GM21360 (cell line): Measurements from ENCODE around the gene UHRF1.
"Not testable (repeated sequence)": the region's sequence is repeated elsewhere in the genome, so short reads cannot be mapped to it uniquely, and the experiment has no call there.

Experiments
- ATAC-seq: cut with Tn5 transposase; IDR thresholded peaks from one replicate; pipeline ENCODE4 v1.9.1; 2021; ENCODE audit warnings: mild to moderate bottlenecking, moderate library complexity; ENCODE audit not compliant: unreplicated experiment

The UHRF1 gene

DNA sequence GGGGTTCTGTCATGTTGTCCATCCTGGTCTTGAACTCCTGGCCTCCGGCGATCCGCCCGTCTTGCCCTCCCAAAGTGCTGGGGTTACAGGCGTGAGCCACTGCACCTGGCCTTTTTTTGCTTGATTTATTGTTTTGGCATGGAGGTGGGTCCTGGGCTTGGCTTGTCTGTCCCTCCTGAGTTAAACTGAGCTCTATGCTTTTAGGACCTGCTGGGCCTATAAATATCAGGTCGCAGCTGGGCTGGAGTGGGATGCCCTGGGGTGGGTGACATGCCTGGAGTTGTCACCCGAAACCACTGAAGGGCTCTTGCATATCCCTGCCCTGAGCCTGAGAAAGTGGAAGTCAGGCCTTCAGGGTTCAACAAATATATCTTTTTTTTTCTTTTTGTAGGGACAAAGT lies 12.2 kb upstream of the UHRF1 start:
- no peak for ATAC-seq

DNA sequence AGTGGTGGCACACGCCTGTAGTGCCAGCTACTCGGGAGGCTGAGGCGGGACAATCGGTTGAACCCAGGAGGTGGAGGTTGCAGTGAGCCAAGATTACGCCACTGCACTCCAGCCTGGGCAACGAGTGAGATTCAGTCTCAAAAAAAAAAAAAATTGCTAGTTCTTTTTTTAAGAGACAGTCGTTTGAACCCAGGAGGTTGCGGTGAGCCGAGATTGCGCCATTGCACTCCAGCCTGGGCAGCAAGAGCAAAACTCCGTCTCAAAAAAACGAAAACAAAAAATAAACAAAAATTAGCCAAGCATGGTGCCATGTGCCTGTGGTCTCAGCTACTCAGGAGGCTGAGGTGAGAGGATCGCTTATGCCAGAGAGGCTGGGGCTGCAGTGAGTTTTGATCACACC lies 8.4 kb upstream of the UHRF1 start:
- ATAC-seq: not testable (repeated sequence)

DNA sequence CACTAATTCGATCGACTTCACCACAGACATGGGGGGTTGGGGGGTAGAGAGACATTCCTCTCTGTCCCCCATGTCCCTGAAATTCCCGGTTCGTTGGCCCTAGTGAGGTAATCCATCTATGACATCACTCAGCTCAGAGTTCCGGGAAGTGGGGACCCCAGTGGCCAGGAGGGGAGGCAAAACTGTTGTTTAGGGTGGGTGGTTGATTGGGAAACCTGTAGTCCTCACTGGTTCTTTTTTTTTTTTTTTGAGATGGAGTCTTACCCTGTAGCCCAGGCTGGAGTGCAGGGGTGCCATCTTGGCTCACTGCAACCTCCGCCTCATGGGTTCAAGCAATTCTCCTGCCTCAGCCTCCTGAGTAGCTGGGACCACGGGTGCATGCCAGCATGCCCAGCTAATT lies 6.5 kb upstream of the UHRF1 start, which contains the start of gene ARRDC5:
Gene ARRDC5, minus strand, starts transcription at position 101 of the 400 bp plus-strand sequence. Its CDS starts 71 bp downstream, at position 30.
- ATAC-seq: no peak

DNA sequence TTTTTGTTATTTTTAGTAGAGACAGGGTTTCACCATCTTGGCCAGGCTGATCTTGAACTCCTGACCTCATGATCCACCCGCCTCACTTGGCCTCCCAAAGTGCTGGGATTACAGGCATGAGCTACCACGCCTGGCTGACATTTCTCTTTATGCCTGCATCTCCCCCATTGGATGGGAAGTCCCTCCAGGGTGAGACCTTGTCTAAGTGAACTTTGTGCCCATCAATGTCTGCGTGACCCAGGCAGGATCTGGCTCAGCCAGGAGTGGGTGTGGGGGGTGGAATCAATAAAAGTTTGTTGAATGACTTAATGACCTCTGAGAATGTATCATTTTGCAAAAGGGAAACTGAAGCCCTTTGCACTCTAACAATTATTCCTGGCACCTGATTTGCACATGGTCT lies 4.8 kb upstream of the UHRF1 start:
- no peak for ATAC-seq

DNA sequence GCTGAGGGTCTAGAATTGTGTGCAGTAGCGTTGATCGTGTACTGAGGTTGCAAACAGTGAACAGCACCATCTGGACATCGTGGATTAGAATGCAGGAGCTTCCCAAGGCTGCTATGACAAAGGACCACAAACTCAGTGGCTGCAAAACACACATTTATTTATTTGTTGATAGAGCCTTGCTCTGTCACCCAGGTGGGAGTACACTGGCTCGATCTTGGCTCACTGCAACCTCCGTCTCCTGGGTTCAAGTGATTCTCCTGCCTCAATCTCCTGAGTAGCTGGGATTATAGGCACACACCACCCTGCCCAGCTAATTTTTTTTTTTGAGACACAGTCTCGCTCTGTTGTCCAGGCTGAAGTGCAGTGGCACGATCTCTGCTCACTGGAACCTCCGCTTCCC lies 2.3 kb upstream of the UHRF1 start:
- no peak for ATAC-seq

DNA sequence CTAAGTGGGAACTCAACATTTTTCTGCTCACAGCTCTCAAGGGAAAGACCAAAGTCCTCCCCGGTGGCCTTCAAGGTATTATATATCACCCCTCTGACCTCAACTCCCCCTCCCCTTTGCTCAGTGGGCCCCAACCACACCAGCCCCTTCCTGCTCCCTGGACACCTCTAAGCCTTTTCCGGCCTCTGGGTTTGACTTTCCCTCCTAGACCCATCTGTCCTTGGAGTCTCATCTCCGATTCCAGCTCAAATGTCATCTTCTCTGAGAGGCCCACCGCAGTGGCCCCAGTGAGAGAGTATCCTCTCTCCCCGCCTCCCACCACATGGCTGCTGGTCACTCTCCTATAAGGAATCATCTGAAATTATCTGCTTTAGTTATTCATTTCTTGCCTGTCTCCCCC lies 941 bp upstream of the UHRF1 start:
- no peak for ATAC-seq

DNA sequence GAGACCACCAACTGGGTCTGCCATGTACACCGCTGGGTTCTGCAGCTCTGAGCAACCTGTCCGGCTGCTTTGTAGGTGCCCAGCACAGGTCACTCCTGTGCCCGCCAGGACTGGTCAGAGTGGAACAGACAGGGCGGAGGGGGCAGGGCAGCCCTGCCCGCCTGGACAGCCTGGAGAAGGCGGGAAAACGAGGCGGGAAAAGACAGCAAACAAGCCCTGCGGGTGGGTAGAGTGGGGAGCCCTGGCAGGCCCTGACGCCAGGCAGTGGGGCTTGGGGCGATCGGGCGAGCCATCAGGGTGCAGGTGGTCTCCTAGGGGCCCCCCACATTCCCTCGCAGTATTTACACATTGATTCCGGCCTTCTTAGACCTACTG lies 533 bp upstream of the UHRF1 start:
- ATAC-seq: no peak

DNA sequence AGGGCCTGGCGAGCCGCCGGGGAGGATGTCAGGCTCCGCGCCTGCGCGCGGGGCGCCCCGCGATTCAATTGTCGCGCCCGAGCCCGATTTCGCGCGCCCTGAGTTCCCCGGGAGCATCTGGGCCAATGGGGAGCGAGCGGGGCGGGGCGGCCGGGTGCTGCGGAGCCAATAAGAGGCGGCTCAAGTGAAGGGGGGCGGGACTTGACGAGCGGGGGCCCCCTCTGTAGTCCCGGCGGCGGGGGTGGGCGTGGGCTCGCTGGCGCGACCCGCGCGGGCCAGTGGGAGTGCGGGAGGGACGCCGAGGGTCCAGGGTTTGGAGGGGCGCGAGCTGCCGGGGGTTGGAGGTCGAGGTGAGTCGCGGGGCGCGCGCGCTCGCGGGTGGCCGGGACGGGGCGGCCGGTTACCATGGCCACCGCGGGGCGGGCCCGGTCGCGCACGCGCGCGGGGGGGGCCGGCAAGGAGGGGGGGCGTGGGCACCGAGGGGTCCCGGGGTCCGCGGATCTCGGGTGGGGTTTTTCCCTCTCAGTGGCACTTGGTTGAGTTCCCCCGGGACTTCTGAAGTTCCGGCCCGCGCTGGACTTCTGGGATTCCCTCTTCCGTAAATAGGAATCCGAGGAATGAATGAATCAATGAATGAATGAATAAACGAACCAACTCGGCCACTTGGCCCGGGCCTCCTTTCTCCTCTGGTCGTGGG lies 744 bp downstream of the UHRF1 start:
- ATAC-seq: peak; percentile 71

DNA sequence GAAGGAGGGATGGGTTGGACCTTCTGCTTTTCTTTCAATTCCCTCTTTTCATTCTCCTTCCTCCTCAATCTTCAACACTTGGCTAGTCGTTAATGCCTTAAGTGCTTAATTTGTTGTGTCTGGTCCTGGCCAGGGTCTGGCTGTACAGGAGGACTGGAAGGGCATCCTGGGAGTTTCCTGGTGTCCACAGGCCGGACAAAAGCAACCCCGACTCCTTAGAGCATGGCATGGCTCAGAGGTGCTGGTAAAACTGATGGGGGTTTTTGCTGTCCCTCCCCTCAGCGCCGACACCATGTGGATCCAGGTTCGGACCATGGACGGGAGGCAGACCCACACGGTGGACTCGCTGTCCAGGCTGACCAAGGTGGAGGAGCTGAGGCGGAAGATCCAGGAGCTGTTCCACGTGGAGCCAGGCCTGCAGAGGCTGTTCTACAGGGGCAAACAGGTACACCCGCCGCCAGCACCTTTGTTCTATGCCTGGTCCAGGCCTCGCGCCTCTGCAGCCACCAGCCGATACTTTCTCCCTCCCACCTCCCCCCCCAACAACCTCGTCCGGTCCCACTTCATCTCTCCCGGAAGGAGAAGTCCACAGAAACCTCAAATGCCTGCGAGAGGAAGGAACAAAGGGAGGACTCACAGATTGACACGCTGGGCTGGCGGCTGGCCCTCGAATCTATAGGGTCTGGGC lies 1.4 kb downstream of the UHRF1 start:
- ATAC-seq: no peak

DNA sequence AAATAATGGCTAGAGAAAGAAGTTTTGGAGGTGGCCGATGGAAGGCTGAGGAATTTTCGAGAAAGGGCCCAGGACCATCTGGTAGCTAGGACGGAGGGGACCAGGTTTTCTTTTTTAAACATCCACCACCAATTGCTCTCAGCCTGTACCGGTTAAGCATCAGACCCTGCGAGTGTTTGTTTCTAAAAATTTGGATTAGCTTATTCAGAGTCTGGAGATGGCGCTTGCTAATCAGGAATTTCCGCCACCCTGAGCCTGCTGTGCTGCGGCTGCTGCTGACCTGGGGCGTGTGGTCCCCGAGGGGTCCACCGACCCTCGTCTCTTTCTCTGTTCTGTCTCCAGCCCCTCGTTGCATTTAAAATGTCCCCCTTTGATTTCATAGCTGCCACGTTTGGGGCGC lies 2.0 kb downstream of the UHRF1 start:
- ATAC-seq: no peak

DNA sequence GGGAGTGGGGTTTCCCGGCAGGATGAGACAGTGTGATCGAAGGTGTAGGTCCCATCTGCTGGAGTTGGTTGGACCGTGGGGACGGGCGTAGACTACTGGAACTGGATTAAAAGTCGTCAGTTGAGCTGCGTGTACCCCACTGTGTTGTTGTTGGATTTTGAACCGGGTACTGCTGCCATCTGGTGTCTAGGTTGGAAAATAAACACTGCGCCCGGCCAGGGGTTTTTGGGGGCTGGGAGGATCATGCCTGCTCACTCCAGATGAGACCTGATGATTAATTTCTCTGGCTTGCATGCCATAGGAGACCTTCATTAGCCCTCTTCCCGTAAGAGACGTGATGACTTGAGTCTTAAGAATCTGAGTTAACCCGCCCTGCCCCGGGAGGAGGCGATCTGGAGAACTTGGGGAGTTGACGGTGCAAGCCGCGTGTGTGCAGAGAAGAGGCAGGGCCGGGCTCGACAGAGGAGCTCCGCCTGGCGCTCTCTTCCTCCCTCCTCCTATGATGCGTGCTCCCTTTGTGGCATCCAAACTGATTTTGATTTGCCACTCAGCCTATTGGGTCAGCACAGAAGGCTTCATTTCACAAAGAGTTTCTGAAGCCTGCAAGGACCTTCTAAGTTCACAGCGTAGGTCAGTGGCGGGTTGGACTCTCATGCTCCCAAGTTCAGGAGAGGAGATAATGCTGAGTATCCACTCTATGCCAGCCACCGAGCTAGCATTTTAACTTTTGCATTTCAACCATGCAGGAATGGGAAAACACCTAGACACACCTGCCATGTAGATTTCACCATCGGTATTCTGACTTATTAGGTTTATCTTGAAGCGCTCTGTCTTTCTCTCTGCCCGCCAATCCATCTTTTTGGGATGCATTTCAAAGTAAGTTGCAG lies 2.7 kb downstream of the UHRF1 start:
- no peak for ATAC-seq

DNA sequence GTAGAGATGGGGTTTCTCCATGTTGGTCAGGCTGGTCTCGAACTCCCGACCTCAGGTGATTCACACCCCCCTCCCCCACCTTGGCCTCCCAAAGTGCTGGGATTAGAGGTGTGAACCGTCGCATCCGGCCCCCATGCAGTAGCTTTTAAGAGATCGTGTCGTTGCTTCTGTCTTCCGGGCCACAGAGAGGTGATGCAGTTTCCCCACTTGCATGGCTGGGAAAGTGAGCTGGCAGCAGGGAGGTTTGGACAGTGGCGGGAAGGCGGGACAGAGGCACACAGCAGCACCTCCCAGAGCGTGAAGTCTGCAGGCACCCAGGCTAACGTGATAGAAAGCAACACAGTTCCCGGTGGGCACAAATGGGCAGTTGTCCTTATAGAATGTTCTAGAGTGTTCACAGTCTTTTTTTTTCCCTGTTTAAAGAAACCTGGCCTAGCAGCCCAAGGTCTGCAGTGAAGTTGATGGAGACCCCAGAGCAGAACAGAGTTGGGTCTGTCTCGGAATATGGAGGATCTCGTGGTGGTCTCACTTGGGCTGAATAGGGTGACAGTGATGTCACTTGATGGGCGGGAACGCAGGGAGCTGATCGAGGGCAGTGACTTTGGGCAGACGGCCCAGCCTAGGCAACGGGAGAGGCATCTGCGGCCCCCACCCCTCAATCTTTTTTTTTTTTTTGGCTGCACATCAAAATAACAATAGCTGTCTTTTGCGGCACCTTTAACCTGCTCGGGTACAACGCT lies 4.9 kb downstream of the UHRF1 start:
- ATAC-seq: no peak

DNA sequence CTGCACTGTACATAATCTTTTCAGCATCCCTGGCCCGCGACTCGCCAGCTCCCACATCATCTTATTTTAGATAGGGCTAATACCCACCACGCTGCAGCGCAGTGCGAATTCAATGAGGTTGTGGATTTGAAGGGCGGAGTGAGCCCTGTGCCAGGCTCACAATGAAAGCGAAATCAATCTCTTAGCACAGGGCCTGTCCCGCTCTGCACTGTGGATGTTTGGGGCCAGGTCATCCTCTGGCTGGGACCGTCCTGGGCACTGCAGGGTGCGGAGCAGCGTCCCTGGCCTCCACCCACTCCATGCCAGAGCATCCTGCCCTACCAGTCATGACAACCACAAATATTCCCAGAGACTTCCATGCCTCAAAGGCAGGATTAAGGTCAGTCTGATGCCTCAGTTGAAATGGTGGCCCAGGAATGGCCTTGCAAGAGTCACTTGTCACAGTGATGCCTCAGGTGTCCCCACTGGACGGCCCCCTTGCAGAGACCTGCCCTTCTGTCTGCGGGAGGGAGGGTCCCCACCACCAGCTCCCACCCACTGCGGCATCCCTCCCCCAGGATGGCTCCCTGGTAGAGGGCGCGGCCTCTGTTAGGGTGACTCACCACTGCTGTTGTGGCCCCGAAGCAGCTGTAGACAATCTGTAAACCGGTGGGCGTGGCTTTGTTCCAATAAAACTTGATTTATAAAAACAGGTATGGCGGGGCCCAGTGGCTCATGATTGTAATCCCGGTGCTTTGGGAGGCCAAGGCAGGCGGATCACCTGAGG lies 5.6 kb downstream of the UHRF1 start:
- ATAC-seq: no peak

DNA sequence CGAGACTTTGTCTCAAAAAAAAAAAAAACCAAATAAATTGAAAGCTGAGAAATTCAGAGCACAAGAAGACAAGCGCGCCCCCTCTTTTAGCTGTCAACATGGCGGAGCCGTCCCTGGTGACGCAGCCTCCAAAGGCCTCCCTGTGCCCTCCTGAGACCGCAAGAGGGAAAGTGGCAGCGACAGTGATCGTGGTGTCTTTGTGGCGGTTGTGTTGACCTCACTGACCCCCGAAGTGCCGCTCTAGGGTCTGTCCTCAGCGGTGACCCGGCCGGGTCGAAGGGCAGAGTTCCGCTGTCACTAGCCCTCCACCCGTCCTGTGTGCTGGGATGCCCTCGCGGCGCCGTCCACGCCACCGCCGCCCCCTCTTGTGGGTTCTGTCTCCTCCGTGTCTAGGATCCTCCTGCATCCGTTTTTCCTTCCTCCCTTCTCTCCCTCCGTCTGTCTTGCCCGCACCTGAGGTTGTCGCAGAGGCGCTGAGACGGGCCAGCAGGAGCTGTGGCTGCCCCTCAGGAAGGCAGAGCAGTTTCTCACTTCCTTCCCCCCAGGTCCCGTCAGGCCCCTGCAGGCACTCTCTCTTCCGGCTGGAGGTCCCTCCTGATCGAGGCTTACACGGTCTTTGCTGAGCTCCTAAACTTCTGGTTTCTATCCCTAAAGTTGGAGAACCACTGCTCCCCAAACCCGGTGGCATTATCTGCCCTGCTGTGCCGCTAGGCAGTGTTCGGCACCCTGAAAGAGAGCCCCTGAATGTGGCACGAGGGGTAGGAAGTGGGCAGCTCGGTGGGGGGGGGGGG lies 7.2 kb downstream of the UHRF1 start:
- ATAC-seq: no peak

DNA sequence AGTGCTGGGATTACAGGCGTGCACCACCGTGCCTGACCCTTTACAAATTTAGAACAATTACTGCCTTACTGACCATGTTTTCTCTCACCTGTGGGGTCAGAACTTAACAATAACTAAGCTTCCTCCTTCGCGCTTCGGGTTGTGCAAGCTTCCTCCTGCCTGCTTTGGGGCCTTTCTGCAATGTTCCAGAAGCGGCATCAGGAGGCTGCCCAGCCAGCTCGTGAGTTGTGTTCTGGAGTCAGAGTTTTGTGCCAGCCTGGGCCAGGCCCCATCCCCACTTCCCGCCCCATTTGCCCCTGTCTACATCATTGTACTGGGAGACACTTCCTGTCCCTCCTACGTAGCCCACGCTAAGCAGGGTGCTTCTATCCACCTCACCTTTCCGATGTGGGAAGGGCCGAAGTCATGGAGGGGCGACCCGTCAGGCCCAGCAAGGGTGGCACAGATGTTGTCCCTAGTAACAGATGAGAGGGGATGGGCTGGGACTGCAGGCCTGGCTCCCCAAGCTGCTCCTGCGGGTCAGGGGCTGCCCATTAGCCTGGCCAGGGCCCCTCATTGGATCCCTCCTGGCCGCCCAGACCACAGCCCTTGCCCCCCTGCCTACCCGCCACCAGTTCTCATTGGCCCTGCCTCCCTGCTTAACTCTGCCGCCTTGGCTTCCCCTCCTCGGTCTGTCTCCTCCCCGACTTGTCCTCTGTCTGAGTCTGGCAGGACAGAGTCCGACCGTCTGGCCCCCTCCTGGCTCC lies 13.4 kb downstream of the UHRF1 start:
- ATAC-seq: no peak

DNA sequence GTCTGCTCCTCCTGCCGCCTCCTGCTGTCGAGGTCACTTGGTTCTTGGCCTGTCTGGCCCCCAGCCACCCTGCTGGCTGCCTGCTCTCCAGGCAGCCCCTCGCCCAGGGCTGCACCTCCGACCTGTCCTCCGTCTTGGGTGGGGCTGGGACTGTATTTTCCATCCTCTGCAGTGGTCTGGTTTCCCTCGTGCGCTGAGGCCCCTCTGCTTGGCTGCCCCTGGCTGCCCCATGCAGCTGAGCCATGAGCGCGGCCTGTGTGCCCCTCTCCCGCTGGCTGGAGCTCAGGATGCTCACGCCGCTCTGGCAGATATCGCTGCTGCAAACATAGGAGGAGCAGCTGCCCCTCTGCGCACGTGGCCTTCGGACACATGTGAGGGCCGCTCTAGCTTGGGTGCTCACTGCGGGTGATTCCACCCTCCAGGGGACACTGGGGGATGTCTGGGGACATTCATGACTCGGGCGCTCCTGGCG lies 14.0 kb downstream of the UHRF1 start:
- ATAC-seq: no peak

DNA sequence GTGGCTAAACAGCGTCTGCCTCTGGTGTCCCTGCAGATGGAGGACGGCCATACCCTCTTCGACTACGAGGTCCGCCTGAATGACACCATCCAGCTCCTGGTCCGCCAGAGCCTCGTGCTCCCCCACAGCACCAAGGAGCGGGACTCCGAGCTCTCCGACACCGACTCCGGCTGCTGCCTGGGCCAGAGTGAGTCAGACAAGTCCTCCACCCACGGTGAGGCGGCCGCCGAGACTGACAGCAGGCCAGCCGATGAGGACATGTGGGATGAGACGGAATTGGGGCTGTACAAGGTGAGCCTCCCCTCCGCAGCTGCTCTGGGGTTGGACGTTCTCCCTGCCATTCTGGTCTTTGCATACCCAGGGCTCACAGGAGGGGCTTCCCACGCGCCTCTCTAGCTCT lies 19.9 kb downstream of the UHRF1 start:
- no peak for ATAC-seq

DNA sequence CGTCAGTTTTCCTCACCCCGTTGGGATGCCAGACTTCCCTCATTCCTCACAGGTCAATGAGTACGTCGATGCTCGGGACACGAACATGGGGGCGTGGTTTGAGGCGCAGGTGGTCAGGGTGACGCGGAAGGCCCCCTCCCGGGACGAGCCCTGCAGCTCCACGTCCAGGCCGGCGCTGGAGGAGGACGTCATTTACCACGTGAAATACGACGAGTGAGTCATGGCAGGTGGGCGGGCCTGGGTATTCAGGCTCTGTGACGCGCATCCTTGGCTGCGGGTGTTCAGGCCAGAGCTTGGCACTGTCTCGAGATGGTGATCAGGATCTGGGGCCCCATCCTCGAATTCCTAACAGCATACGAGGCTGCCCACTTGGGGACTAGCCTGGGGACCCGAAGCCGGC lies 21.4 kb downstream of the UHRF1 start:
- no peak for ATAC-seq

DNA sequence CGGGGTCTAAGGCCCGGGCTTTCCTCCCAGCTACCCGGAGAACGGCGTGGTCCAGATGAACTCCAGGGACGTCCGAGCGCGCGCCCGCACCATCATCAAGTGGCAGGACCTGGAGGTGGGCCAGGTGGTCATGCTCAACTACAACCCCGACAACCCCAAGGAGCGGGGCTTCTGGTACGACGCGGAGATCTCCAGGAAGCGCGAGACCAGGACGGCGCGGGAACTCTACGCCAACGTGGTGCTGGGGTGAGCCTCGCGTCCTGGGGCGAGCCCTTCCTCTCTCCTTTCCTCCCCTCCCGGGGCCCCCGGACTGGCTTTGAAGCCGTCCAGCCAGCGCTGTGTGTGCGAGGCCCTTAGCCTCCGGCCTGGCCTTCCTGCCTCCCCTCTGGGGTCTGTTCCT lies 23.4 kb downstream of the UHRF1 start:
- no peak for ATAC-seq
